Iris pigment epithelial cell (primary cell): ENCODE measurements around the gene TANGO2.

Experiments used
- DNase-seq: peaks from one replicate; pipeline ENCODE4 v3.0.0-alpha.2; 2011; ENCODE audit warnings: low read depth

The TANGO2 gene

DNA sequence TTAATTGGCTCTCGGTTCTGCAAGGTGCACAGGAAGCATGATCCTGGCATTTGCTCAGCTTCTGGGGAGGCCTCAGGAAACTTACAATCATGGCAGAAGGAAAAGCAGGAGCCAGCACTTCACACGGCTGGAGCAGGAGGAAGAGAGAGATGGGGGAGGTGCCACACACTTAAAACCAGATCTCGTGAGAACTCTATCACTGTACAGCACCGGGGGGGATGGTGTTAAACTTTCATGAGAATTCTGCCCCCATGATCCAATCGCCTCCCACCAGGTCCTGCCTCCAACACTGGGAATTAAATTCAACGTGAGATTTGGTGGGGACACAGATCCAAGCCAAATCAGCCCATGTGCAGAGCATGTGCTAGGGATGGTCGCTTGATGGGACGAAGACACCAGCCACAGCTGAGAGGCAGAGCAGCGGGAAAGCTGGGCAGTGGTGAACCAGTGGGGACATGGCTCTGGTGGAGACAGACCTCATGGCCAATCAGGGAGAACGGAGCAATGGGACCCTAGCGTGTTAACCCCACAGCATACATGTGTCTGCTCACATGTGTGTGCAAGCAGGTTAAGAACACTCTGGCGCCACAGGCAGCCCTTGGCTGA lies 6.2 kb downstream of the TANGO2 start:
- DNase-seq: no peak

- peak; percentile 26 for DNase-seq
Observed at GRCh38 chr22:20027966-20028854, 7.3 kb downstream of the TANGO2 start.

DNA sequence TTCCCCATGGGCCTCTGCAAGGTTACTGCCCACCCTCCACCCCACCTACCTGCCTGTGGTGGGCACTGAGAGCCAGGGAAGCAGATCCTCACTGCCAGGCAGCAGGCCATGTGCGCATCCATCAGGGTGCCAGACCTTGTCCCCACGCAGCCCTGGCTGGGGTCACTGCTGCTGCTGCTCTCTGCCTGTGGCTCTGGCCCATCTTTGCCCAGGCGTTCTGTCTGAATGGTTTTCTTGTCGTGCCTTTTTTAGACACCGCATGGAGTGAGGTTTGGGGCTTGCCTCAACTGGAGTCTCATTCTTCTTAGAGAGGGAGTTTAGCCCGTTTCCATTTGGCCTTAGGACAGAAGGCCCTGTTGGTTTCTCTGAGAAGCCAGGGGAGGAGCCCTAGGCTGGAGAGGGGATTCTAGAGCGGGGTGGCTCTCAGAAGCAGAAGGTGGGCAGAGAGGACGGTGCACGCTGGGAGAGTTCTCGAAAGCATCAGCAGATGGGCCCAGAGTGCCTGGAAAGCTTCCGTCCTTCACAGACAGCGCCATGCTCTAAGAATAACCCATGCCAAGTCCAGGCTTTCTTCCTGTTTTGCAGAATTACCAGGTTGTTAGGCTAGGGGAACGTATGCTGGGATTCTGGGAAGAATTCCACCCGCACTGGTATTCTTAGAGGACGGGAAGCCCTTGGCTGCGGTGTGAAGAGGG lies 8.1 kb downstream of the TANGO2 start:
- no peak for DNase-seq

DNA sequence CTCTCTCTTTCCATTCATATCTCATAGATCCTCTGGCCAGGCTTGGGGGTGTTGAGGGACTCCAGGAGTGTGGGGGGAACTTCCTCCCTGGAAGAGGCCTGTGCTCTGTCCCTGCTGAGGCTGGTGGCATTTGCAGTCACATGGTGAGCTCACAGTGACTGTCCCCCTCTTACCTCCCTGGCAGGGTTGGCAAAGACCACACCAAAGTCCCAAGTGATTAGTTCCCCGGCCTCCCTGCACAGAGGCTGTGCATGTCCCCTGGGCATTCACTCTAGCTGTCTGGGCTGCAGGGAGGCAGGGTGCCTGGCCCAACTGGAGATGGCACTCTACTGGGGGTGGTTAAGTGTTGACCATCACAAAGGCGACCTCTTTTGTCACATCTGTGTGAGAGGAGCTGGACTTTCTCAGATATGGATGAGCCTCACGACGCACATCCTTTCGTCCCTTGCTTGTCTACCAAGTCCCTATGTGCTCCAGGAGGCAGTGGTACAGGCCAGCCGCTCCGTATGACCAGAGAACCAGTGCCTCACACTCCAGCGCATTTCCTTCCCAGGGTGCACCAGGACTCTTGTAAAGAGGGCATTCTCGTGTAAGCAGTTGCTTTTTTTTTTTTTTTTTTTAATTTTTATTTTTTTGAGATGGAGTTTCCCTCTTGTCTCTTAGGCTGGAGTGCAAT lies 8.8 kb downstream of the TANGO2 start:
- no peak for DNase-seq

DNA sequence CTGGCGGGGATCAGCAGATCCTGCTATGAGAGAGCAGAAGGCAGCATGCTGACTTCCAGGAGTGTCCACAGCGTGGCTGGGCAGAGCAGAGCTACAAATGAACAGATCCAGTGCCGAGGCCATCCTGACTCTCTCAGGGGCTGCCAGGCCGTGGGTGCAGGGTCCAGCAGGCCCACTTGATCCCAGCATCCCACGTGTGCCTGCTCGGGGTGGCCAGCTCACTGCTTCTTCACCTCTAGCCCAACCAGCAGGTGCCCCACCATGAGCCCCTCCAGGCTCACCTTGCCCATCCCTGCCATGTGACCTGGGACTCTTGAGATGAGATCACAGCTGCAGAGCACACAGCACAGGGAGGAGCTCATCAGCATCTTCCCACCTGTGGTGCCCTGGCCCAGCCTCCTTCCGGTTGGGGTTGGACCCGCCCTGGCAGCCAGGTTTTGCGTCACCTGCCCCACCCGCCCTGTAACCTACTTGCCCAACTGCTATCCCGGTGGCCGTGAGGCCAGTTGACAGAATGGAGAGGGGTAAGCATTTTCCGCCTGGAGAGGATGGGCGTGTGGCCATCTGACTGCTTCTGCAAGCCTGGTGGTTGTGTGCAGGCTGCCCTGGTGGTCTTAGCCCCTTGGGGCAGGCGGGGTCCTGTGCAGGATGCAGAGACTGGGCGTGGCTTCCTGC lies 11.0 kb downstream of the TANGO2 start:
- no peak for DNase-seq

DNA sequence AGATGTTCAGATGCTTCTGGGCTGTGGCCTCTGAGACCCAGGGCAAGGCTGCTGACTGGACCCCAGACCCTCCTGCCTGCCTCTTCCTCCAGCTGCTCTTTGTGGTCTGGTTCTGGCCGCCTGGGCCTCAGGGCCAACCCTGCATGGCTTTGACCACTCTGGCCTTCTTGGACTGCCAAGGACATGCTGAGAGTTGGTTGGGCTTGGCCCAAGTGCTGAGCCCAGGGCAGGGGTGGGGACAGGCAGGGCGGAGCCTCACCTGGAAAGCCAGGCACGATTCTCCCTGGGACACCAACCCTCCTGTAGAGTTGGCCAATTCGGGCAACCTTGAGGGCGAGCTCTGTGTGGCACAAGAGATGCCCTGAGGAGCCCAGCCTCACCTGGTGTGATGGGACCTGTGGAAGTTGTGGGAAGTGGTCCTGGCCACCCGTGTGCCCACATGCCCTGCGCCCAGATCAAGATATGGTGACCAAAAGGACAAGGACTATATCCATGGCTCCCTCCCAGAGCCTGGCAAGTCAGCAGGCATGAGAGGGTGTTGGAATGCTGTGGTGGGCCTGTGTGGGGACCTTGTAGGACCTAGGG lies 11.6 kb downstream of the TANGO2 start:
- DNase-seq: no peak

DNA sequence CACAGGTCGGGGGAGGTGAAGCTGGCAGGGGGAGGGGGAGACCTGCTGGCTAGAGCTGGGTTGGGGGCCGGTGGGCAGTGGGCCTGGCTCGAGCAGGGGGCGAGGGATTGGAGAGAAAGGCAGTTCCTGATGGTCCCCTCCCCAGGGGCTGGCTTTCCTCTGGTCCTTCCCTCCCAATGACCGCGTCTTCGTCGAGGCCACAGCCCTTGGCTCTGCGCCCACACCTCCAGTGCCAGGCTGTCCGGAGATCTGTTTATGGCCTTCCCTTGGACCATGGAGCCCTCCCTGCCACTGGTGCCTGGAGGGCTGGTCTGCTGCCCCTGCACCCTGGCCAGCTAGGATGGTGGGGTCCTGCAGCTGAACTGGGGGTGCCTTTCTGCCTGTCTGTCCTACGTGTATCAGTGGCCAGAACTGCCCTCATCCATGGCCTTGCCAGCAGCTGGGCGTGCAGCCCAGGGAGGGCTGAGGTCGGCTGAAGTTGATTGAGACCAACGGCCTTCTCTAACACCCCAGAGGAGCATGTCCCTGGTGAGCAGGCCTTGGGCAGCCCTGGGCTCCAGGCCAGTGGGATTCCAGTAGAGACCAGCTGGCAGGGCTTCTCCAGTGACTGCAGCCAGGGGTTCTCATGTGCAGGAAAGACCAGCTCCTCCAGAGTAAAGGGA lies 12.3 kb downstream of the TANGO2 start:
- DNase-seq: no peak

DNA sequence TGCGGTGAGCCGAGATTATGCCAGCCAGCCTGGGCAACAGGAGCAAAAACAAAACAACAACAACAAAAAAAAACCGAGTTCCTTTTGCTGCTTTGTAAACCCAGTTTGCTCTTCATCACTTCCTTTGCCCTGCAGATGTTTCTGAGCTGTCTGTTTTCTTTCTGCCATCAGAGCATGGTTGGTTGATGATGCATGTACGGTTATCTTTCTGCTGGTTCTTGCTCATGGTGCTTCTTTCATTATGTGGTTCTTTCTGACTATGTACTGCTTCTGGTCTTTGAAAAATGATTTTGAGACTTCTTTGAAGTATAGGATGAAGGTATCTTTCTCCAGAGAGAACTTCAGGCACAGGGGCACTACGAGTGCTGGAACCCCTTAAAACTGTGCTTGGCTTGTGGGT lies 13.2 kb downstream of the TANGO2 start:
- no peak for DNase-seq

- DNase-seq: no peak
Observed at GRCh38 chr22:20035375-20036083, 14.6 kb downstream of the TANGO2 start.

DNA sequence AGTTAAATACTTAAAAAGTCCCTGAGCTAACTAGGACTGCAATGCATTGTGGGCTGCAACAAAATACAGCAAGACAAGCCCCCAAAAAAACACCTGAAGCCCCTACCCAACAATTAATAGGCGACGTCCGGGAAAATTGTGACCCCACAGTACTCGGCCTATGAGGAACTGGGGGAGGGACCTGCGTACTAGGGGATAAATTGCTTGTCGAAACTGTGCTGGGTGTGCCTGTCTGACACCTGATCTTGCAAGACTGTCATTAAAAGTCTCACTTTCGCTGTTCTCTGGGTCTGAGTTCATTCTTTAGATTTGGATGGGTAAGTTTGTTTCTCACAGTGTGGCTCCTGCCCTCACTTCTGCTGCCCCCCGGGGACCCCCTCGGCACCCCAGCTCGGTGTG lies 15.2 kb downstream of the TANGO2 start:
- no peak for DNase-seq

DNA sequence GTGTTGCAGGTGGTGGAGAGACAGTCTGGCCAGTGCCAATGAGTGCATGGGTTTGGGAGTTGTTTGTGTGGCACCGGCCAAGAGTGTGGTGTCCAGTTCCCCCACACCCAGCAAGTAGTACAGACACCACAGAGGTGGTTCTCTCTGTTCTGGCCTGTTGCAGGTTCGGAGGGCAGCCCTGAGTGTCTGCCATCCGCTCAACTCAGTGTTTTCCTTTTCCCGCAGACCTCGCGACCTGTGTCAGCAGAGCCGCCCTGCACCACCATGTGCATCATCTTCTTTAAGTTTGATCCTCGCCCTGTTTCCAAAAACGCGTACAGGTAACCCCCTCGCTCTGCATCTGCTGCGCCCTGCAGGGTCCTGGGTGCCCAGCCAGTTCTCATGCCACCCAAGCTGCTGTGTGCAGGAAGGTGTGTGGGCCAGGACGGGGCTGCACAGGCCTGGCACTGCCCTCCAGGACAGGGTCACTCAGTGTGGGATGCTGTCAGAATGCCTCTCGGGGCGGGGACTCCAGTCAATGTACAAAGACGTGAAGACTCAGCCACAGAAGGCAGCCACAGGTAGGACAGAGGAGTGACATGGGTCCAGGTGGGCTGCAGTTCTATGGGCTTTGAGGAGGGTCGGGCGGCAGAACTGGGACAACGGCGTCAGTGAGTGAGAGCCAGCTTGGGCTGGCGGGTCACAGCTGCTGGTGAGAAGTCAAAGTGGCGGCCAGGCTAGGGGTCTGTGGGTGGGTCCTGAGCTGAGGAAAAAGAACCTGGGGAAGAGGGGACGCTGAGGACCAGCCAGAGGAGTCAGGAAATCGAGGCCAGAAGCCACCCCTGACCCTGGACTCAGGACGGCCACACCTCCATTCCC lies 15.9 kb downstream of the TANGO2 start:
- DNase-seq: no peak

- no peak for DNase-seq
Observed at GRCh38 chr22:20037419-20037818, 16.5 kb downstream of the TANGO2 start.

DNA sequence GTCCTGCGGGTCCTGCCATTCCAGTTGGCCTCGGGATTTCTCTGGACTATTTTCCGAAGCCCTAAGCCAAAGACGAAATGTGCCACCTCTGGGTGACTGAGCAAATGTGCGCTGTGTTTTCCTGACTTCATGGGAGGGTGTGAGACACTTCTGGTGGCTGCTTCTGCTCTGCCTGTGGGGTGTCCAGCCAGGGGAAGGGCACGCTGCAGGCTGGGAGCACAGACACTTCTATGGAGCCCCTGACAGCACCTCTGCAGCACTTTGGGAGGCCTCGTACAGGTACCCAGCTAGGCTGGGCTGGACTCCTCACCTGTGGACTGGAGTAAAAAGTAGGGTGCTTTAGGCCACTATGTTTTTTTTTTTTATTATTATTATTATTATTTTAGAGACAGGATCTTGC lies 17.7 kb downstream of the TANGO2 start:
- DNase-seq: no peak

DNA sequence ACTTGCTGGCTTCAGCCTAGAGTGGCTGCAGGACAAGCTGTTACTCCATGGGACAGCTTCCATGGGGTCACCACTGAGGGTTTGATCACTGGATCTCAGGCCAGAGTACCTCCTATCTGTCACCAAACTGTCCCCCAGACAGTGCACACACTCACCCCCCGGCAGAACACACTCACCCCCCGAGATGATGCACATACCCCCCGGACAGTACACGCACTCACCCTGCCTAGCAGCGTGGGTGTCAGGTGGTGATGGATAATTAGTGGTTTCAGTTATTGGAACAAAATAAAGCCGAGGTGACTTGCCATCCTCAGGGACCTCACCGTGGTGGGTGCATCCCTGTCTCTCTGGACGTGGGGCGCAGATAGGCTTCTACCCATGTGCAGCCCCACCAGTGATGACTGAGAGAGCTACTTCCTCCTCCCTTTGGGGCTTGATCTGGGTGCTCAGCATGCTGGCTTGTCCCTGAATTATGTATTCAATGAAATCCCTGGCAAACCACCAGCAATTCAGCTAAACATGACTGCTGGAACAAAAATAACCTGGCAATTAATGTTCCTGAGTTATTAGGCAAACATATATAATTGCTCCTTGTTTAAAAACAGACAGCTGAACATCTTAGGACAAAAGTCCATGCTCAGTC lies 18.9 kb downstream of the TANGO2 start:
- DNase-seq: no peak

GRCh38 chr22:20040327-20041200 lies 19.7 kb downstream of the TANGO2 start:
- DNase-seq: no peak

- DNase-seq: no peak
Observed at GRCh38 chr22:20043057-20043996, 22.4 kb downstream of the TANGO2 start.

GRCh38 chr22:20043997-20044342 lies 23.1 kb downstream of the TANGO2 start:
- no peak for DNase-seq
